Vagina (tissue), 2 donors: Measurements from ENCODE around the gene TNFRSF25.

Experiments used
- CTCF ChIP-seq, 3 experiments: fragments of 450-650 bp in 2 of 3; fragments of 200-600 bp in 1 of 3; sonication (generic) in 1 of 3; IDR thresholded peaks; one replicate each; pipeline ENCODE4 v1.5.1; 2017 to 2019; ENCODE audit warnings: antibody characterized with exemption in 3 of 3, mild to moderate bottlenecking in 2 of 3, moderate library complexity in 2 of 3
- POLR2A ChIP-seq, 2 donors: fragments of 450-650 bp; IDR thresholded peaks; one replicate each; pipeline ENCODE4 v1.6.1; 2017; ENCODE audit warnings: antibody characterized with exemption in 2 of 2, mild to moderate bottlenecking in 2 of 2, moderate library complexity in 2 of 2

GRCh38 chr1:6416295-6416656, 49.7 kb downstream of the TNFRSF25 start:
- TF ChIP-seq CTCF (IDR thresholded peaks at IDR 0.05) (no peak), POLR2A (IDR thresholded peaks at IDR 0.05) (no peak)
